NCI-H128 (cell line): ENCODE results near the gene TRAP1.

ENCODE experiments used
- DNase-seq: peaks from one replicate; lab custom pipeline; 2025; ENCODE audit not compliant: unreplicated experiment; lab: John Stamatoyannopoulos, UW

Gene TRAP1

DNA sequence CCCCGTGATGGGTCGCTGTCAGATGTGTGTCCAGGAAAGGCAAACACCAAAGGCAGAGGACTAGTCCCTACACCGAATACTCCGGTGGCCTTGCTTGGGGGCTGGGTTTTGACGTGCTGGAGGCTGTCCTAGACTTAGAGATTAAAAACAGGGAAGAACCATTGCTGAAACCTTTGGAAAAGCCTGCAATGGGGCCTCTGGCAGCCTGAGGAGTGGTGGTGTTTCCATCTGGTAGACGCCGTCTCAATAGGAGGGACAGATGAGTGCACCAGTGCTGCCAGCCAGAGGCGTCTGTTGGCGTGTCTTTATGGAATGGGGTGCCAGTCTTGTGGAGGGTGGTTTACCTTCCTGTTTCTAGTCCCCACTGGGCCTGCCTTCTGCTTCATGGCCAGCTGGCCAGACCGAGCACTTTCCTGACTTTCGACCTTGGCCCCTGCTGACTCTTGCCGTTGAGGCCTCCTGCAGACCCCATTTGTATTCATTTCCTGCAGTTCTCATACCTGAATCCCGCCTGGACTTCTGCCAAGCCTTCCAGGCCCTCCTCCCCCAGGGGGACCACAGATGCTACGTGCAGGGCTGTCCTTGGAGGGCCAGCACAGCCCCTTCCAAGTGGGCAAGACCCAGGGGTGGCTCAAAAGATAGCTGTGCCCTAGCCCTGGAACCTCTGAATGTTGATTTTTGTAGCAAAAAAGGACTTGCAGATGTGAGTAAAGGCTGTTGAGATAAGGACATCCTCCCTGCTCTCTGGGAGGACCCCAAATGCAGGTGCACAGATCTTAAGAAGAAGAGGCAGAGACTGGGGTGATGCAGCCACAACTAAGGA lies 64.7 kb downstream of the TRAP1 start:
- DNase-seq: no peak

DNA sequence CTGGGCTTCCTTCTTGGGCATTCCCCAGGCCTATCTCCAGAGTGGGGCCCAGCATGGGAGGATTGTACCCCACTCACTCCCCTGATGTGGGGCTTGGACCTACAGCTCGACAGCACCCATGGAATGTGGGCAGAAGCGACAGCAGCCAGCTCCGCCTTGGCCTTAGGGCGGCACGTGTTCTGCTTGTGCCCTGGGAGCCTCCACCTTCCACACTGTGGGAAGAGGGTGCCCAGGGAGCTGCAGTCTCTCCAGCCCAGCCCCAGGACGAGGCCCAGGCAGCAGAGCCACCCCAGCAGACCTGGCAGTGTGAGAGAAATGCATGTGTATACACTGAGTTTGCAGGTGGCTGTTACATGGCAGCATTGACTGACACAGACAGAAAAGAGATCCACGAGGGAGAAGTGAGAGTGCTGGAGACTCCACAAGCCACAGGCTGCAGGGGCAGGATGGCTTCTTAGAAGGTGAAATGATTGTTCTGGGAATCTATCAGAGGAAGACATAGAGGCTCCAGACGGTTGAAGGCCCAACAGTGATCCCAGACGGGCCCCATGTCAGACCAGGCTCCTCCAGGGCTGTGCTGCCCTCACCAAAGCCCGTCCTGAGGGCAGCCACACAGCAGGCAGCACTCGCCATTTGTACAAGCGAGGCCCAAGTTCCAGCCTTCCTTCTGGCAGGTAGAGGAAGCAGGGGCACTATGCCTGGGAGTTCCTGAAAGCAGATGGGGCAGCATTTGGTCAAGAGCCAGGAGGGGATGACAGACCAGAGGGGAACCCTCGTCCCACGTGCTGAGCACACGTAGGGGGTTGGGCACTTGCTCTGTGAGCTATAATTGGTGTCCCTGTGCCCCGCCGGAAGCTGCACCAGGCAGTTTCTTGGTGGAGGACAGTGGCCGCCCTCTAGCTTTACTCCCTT lies 65.6 kb downstream of the TRAP1 start:
- DNase-seq: no peak

DNA sequence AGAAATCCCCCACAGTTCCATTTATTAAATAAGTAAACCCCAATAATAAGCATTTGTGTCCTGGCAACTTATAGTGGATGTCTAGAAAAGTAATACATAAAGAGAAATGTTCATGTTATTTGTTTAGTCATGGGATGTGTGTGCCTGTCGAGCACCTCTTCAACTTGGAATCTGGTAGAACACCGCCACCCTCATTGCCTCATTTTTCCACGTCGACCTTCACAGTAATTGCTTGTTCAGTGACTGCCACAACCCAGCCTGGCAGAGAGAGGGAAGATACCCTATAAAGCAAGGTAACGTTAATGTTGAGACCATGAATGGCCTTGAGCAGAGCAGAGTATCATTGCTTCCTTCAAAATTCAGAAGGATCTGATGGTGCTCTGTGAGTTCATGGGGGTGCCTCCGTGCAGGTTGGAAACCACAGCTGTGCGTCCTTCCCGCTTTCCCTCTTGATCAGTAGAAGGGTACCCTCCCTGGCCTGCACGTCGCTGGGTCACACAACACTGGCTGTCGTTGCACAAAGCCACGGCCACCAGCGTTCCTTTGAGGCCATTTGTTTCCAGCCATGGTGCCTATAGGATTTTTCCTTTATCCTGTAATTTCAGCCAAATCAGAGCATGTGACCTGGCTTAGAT lies 66.6 kb downstream of the TRAP1 start:
- no peak for DNase-seq

DNA sequence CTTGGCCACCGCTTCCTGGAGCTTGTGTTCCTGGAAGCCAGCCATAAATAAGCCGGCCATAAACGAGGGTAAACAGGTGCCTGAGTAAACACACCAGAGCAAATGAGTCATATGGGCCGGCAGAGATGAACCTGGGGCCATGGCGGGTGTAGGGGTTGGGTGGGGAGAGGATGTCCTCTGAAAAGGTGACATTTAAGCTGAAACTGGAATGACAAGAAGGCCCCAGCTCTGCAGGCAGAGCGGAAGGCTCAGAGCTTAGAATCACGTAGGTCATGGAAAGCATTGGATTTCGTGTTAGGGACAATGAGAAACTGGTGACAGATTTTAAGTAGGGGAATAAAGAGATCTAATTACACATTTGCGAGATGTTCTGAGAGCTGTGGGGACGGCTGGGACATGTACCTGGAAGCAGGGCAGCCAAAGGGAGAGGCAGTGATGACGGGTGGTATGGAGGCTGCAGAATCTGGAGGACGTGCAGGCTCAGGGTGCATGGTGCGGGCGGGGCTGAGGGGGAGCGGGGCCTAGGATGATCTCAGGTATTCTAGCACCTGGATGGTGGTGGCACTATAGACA lies 70.9 kb downstream of the TRAP1 start:
- no peak for DNase-seq

DNA sequence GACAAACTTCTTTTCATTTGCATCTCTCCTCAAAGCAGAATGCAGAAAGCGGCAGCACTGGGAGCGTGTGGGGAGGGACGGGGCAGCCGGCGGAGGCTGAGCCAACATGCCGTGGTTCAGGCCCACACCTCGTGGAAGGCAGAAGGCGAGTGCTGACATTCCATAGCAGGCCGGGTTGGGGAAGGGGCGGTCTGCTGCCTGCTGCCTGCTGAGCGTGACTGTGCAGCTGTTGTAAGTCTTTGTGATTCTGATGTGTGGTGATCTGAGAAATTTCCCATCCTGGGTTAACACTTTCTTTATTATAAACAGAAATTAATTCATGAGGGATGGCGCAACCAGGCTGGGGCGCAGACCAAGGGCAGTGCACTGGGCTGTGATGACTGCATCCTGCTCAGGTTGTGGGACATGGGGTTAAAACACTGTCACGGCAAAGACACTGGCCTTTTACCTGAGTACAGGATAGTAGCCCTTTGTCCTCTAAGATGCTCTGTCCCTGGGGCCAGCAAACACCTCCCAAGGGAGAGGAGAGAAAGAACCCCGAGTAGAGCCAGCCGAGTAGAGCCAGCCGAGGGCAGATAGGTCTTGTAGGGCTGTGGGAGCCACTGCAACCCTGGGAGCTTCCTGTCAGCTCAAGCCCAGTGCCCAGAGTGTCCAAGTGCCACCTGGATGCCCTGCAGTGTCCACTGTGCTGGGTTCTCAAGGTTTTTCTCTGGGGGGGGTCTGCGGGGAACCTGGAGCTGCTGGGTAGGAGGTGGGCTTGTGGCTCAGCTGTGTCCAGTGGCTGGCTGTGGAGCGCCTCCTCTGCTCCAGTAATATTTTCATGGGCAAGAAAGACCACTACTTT lies 71.6 kb downstream of the TRAP1 start:
- no peak for DNase-seq

DNA sequence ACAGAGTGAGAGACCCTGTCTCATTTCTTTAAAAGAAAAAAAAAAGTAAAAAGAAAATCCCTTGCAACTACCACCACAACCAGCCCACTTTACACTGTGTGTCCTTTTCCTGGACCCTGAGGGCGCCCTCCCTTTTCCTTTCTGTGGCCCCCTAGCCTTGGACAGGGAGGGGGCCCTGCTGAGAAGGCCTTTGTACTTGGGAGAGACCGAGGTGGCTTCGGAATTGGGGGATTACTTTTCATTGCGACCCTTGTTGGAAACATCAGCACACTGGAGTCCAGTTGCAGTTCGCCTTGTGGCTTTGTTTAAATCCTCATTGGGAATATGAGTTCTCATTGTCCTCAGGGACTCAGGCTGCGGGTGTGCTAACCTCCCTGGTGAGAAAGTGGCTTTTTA lies 72.2 kb downstream of the TRAP1 start:
- no peak for DNase-seq

DNA sequence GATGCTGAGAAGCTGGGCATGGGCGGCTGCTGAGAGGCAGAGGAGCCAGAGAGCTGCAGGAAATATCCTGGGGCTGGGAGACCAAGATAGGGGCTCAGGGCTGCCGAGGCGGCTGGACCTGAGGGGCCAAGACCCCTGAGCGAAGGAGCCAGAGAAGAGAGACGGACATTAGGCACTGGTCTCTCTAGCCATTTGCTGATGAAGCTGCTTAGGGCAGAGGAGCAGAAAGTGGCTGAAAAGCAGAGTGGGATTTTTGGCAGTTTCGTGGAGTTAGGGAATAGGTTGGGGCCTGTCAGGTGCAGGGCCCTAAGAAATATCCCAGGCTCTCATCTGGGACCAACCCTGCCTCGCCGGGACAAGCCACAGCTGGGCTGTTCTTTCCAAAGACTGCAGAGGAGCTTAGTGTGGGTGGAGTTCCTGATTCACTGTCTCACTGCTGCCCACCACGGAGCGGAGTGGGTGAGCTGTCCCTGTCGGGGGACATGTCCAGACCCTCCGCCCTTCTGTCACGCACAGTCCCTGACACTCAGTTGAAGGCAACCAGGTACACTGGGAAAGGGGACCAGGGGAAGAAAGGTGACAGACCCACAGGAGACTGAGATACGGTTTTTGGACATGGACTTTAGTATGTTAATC lies 74.1 kb downstream of the TRAP1 start:
- no peak for DNase-seq

DNA sequence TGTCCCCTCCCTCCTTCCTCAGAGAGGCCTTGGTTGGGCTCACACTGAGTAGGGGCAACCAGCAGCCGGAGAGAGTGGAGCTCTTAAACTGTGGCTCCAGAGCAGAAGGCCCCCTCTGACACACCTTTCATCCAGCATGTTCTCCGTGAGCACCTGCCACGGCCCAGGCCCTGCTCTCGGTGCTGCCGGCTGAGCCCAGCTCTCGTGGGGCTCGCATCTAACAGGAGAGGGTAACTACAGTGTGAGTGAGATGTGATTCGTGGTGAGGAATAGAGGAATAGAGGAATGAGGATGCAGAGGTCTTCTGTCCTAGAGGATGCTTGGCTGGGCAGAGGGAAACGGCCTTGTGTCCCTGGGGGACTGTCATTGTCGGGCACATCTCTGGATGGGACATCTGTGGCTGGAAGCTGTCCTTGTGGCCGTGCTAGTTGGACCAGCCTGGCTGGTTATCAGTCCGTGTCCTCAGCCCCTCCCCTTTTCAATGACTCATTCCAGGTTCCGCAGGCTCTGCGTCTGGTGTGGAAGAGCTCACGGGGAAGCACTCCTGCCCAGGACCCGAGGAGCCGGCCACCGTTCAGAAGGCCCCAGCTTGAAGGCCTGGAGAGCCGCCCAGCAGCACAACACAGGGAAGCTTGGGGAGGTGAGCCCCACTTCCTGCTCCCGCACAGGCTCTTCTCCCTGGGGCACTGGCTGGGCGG lies 74.8 kb downstream of the TRAP1 start:
- no peak for DNase-seq

DNA sequence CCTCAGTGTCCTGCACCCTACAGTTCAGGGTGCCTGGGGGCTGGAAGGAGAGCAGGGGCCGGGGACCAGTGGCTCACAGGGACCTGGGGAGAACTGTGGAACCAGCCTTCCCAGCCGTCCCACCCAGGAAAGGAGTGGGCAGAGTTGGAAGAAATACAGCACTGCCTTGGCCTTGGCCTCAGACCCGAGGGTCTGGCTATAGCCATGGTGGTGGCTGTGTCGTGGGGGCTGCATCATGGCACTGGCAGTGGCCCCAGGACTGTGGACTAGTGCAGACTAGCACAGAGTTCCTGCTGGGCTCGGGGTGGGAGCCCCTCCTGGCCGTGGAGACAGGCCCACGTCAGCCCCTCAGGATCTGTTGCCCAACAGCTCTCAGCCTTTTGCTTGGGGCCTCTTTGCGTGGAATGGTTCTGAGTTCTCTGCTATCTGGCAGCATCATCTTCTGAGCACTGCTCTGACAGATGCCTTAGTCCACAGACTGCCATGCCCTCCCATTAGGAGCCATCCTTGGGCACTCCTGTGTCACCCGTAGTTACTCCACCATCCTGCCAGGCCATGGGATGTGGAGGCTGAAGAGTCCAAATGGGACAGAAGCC lies 75.4 kb downstream of the TRAP1 start:
- no peak for DNase-seq

DNA sequence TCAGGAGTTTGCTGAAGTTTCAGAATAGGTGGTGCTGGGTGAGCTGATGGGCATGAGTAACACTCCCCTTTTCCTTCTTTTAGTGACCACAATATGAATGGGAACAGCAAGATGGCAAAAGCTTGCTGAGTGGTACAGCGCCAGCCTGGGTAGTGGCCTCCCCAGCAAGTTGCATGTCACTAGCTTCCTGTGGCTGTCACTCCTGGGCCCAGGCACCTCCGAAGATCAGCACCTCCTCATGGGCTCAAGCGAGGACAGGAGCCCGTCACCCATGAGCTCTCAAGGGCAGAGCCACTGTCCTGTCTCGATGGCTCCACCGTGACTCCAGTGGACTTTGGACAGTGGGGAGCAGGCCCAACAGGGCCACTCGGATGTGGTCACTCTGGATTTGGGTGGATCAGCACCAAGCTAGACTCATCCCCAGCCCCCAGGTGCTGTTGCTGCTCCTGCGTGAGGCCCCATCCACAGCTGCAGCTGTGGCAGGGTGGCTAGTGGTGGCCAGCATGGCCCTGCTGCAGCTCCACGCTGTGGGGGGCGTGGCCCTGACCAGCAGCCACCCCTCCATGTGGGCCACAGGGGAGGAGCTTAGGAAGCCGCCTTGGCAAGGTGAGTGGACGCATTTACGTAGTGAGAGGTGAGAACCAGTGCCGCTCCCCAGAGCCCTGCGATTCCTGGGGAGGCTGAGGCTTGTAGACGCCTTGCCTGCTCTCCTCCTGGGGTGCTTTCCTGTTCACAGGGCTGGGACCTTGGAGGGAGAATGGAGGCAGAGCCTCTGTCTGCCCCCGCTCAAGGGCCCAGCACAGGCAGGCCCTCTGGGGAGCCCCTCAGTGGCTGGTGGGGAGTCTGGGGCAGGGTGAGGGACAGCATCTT lies 76.5 kb downstream of the TRAP1 start:
- no peak for DNase-seq

DNA sequence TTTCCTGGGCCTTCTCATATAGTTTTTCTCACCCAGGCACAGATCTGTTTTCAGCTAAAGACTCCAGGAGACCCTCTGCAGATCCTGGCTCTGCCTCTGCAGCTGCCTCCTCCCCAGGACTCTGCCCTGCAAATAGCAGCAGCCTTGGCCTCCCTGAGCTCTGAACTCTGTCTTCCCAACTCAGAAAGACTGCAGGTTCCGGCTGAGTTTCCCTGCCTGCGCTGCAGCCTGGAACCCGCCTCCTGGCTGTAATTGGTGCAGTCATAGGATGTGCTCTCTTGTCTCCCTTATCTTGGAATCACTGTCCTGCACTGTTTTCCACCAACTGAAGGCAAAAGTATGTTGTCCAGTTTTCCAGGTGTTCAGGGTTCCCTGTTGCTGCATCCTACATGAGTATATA lies 77.1 kb downstream of the TRAP1 start:
- DNase-seq: no peak

DNA sequence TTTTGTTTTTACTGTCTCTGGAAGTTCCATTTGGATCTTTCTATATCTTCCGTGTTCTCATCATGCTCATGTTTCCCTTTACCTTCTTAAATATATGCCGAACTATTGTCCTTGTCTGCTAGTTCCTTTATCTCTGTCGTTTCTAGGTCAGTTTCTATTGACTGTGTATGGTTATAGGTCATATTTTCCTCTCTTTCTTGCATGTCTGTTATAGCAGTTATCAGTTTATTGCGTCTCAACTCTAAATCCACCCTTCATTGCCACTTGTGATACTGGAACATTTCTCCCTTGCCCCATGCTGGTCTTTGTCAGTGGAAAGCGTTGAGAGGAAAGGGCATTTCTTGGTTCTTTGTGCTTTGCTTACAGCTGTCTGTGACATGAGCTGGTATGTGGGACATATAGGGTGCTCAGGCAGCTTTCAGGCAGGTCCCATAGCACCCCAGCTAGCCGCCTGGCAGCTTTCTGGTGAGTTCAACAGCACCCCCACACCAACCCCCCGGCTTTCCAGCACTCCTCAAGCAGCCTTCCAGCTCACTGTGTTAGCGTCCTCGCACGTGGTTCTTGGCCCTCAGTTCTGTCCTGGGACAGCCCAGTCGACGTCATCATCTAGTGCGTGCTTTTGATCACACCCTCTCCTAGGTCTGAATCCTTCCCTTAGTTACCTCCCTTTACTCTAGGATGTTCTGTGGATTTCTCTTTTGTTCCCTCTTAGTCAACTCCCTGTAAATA lies 78.2 kb downstream of the TRAP1 start:
- DNase-seq: no peak

DNA sequence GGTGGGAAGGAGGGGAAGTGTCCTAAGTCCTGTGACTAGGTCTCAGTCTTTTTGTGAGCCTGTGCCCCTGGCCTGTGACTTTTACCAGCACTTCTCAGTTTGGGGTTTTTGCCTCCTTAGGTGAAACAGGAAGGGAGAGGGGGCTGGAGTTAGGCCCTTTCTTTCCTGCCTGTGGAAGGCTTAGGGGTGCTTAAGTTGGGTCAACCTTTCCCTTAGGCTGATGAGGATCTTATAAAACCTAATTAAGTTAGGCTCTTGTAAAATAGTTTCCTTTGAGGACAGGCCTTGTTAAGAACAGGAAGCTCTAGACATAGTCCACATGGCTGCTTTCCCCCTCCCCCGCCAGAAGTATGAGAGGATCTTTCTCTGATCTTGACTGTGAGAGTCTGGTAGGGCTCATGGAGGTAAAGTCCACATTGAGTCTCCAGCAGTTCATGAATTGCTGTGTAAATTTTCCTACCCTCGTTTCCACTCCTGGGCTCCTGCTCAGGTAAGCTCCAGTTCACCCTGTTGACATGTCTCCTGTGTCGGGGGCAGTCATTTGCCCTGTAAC lies 79.9 kb downstream of the TRAP1 start:
- no peak for DNase-seq

DNA sequence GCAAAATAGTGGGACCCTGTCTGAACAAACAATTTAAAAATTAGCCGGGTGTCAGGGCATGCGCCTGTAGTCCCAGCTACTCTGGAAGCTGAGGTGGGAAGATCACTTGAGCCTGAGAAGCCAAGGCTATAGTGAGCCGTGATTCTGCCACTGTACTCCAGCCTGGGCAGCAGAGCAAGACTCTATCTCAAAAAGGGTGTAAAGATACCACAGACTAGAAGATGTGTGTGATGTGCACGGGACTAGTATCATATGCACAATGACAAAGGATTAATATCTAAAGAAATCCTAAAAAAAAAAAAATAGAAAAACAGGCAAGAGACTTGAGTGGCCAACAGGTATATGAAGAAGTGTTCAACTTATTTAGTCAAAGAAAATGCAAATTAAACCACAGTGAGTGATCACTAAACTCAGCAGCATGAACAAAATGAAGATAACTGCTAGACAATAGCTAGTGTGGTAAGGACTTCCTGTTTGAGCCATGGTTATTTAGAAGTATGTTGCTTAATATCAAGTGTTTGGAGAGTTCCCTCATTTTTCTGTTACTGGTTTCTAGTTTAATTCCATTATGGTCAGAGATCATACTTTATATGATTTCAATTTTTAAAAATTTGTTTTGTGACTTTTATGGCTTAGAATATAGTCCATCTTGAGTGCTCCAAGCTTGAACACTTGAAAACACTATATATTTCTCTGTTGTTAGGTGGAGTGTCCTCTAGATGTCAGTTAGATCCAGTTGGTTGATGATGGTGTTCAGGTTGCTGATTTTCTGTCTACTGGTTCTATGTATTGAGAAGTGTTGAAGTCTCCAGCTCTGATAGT lies 91.2 kb downstream of the TRAP1 start:
- no peak for DNase-seq

DNA sequence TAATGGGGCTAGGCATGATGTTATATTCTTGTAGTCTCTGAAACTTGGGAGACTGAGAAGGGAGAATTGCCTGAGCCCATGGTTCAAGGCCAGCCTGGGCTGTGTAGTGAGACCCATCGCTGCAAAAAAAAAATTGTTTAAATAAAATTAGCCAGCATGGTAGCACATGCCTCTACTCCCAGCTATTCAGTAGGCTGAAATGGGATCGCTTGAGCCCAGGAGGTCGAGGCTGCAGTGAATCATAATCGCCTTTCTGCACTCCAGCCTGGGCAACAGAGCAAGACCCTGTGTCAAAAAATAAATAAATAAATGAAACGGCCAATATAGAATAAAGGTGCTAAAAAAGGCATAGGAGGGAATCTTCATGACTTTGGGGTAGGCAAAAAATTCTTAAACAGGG lies 92.0 kb downstream of the TRAP1 start:
- no peak for DNase-seq

DNA sequence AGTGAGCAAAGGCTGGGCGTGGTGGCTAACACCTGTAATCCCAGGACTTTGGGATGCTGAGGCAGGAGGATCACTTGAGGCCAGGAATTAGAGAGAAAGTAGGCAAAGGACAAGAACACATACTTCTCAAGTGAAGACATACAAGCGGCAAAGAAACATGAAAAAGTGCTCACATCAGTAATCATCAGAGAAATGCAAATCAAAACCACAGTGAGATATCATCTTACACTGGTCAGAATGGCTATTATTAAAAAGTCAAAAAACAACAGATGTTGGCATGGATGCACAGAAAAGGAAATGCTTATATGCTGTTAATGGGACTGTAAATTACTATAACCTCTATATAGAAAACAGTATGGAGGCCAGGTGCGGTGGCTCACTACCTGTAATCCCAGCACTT lies 93.7 kb downstream of the TRAP1 start:
- no peak for DNase-seq
